ENCODE measurements around the gene CCL19. TPM values are rescaled to one million over a fixed set of nuclear protein-coding genes. Genes with fewer than 3 reads are reported as not detected.

The CCL19 gene
- total RNA-seq, 4 donors from 2014 or later = not detected

- peaks cover 11 to 21% (median 17%) of the 10 kb centered on the region in 4 donors for H3K4me1 ChIP-seq
- no peak overlapping the region for H3K27ac ChIP-seq
- no peak overlapping the region for H3K4me3 ChIP-seq
- no peaks in the 10 kb centered on the region for H3K36me3 ChIP-seq
- intact Hi-C loops (cut with DNase I; ENCODE audit: low total_unique reads) (no loop called here), in situ Hi-C loops (cut with MboI; ENCODE audit: low pct_ligation_motif_present in 1 of 4, low pct_unique_long_range_greater_than_20kb in 1 of 4, low sequenced_read_pairs in 3 of 4) (no loop called here)
- H3K27me3 ChIP-seq = no peaks in the 10 kb centered on the region
- TF ChIP-seq POLR2AphosphoS5 (IDR thresholded peaks at IDR 0.05) (no peak), EP300 (IDR thresholded peaks at IDR 0.05; ENCODE audit: low read depth) (no peak), POLR2A (IDR thresholded peaks at IDR 0.05) (no peak), CTCF (IDR thresholded peaks at IDR 0.05) (no peak)
- WGBS, 2 donors (ENCODE audit: low coverage in 1 of 2) = 93 to 100% methylated on average over 1 of the region's 1 CpG
- H3K9me3 ChIP-seq = no peaks in the 10 kb centered on the region
- DNase-seq = no peak
Measured at GRCh38 chr9:34642679-34643078, 48.4 kb downstream of the CCL19 start.

Small RNA genes within 50 kb of the gene (small RNA-seq; reads per million reads assigned to genes)
- gene CCL27 = 0 reads per million in 4 donors

Other genes with a start within 250 kb of the CCL19 start
- 10 to 100 TPM in 1 of 4 donors, 1 to 10 TPM in 3; 3.7 to 15.3 (median 8.0) TPM for gene FAM219A, start 232.7 kb downstream of the CCL19 start, total RNA-seq
- gene DNAI1, start 232.5 kb downstream of the CCL19 start, total RNA-seq = not detected
- gene ENHO, start 168.3 kb downstream of the CCL19 start, total RNA-seq = 1 to 10 TPM in 2 of 4 donors, not detected in 2; 1.4 to 1.7 TPM
- 10 to 100 TPM in 1 of 4 donors, 1 to 10 TPM in 3; 5.2 to 59.1 (median 6.8) TPM for gene CNTFR, start 101.6 kb downstream of the CCL19 start, total RNA-seq
- 10 to 100 TPM in 2 of 4 donors, 1 to 10 TPM in 2; 3.0 to 65.5 (median 22.1) TPM for gene RPP25L, start 79.2 kb downstream of the CCL19 start, total RNA-seq
- 10 to 100 TPM; 41.6 to 78.9 (median 54.0) TPM for gene DCTN3, start 70.8 kb downstream of the CCL19 start, total RNA-seq
- gene ARID3C, start 62.2 kb downstream of the CCL19 start, total RNA-seq = not detected
- gene SIGMAR1, start 53.5 kb downstream of the CCL19 start, total RNA-seq = 100 to 1,000 TPM in 1 of 4 donors, 10 to 100 TPM in 3; 45.6 to 102 (median 62.6) TPM
- gene GALT, start 44.6 kb downstream of the CCL19 start, total RNA-seq = 100 to 1,000 TPM in 2 of 4 donors, 10 to 100 TPM in 2; 73.5 to 147 (median 97.3) TPM
- gene IL11RA, start 39.1 kb downstream of the CCL19 start, total RNA-seq = 10 to 100 TPM; 27.0 to 94.6 (median 47.5) TPM
- not detected for gene CCL27, start 28.6 kb downstream of the CCL19 start, total RNA-seq
- gene CCL21, start 18.9 kb upstream of the CCL19 start, total RNA-seq = 100 to 1,000 TPM in 1 of 4 donors, 10 to 100 TPM in 3; 45.4 to 123 (median 60.1) TPM

Data from transverse colon (tissue), 4 donors.